ENCODE results near the gene TMEM87A.

The TMEM87A gene

GRCh38 chr15:42273900-42274701, 868 bp upstream of the TMEM87A start:
- H3K27me3 ChIP-seq (ENCODE audit: insufficient read depth, low read length) = no peaks in the 10 kb centered on the region
- H3K4me1 ChIP-seq (ENCODE audit: control insufficient read depth, insufficient read depth, low read length, unreplicated experiment) = peaks cover 25% of the 10 kb centered on the region
- peaks cover 13% of the 10 kb centered on the region; the same call in 1 of the 2 replicates for H3K36me3 ChIP-seq (ENCODE audit: insufficient read depth, low read length)
- H3K79me2 ChIP-seq (ENCODE audit: control insufficient read depth, insufficient read depth, low read length, unreplicated experiment) = peaks cover 55% of the 10 kb centered on the region
- H3K27ac ChIP-seq (ENCODE audit: low read depth, low read length) = peak overlapping the region; percentile 95
- H2AFZ ChIP-seq (ENCODE audit: low read length, unreplicated experiment) = peak overlapping the region; percentile 80
- H3K4me3 ChIP-seq (ENCODE audit: low read depth, low read length) = peak overlapping the region; percentile 79

- peak overlapping the region; percentile 79 for H3K4me3 ChIP-seq (ENCODE audit: low read depth, low read length)
- peak overlapping the region; percentile 36; the same call in 1 of the 2 replicates for H3K27ac ChIP-seq (ENCODE audit: low read depth, low read length)
- no peaks in the 10 kb centered on the region for H3K27me3 ChIP-seq (ENCODE audit: insufficient read depth, low read length)
- H3K79me2 ChIP-seq (ENCODE audit: control insufficient read depth, insufficient read depth, low read length, unreplicated experiment) = peaks cover 66% of the 10 kb centered on the region
- peaks cover 36% of the 10 kb centered on the region for H3K36me3 ChIP-seq (ENCODE audit: insufficient read depth, low read length)
- H3K4me1 ChIP-seq (ENCODE audit: control insufficient read depth, insufficient read depth, low read length, unreplicated experiment) = peaks cover 22% of the 10 kb centered on the region
- H2AFZ ChIP-seq (ENCODE audit: low read length, unreplicated experiment) = no peak overlapping the region
Observed at GRCh38 chr15:42270996-42271395, 2.2 kb downstream of the TMEM87A start.

GRCh38 chr15:42270551-42270950, 2.7 kb downstream of the TMEM87A start:
- peaks cover 36% of the 10 kb centered on the region for H3K36me3 ChIP-seq (ENCODE audit: insufficient read depth, low read length)
- H3K4me3 ChIP-seq (ENCODE audit: low read depth, low read length) = peak overlapping the region; percentile 79
- no peaks in the 10 kb centered on the region for H3K27me3 ChIP-seq (ENCODE audit: insufficient read depth, low read length)
- H3K79me2 ChIP-seq (ENCODE audit: control insufficient read depth, insufficient read depth, low read length, unreplicated experiment) = peaks cover 61% of the 10 kb centered on the region
- peak overlapping the region; percentile 36; the same call in 1 of the 2 replicates for H3K27ac ChIP-seq (ENCODE audit: low read depth, low read length)
- H2AFZ ChIP-seq (ENCODE audit: low read length, unreplicated experiment) = no peak overlapping the region
- peaks cover 18% of the 10 kb centered on the region for H3K4me1 ChIP-seq (ENCODE audit: control insufficient read depth, insufficient read depth, low read length, unreplicated experiment)

GRCh38 chr15:42267286-42267685, 5.9 kb downstream of the TMEM87A start:
- H3K27ac ChIP-seq (ENCODE audit: low read depth, low read length) = no peak overlapping the region
- no peak overlapping the region for H3K4me3 ChIP-seq (ENCODE audit: low read depth, low read length)
- H3K79me2 ChIP-seq (ENCODE audit: control insufficient read depth, insufficient read depth, low read length, unreplicated experiment) = peaks cover 45% of the 10 kb centered on the region
- peaks cover 12% of the 10 kb centered on the region for H3K4me1 ChIP-seq (ENCODE audit: control insufficient read depth, insufficient read depth, low read length, unreplicated experiment)
- H2AFZ ChIP-seq (ENCODE audit: low read length, unreplicated experiment) = no peak overlapping the region
- peaks cover 58% of the 10 kb centered on the region for H3K36me3 ChIP-seq (ENCODE audit: insufficient read depth, low read length)
- H3K27me3 ChIP-seq (ENCODE audit: insufficient read depth, low read length) = no peaks in the 10 kb centered on the region

GRCh38 chr15:42264795-42265194, 8.4 kb downstream of the TMEM87A start:
- H3K27me3 ChIP-seq (ENCODE audit: insufficient read depth, low read length) = no peaks in the 10 kb centered on the region
- H3K27ac ChIP-seq (ENCODE audit: low read depth, low read length) = no peak overlapping the region
- H3K4me1 ChIP-seq (ENCODE audit: control insufficient read depth, insufficient read depth, low read length, unreplicated experiment) = no peaks in the 10 kb centered on the region
- peaks cover 64% of the 10 kb centered on the region for H3K36me3 ChIP-seq (ENCODE audit: insufficient read depth, low read length)
- no peak overlapping the region for H3K4me3 ChIP-seq (ENCODE audit: low read depth, low read length)
- H3K79me2 ChIP-seq (ENCODE audit: control insufficient read depth, insufficient read depth, low read length, unreplicated experiment) = peaks cover 20% of the 10 kb centered on the region
- H2AFZ ChIP-seq (ENCODE audit: low read length, unreplicated experiment) = no peak overlapping the region

- Histone ChIP-seq H3K4me1 (ENCODE audit: control insufficient read depth, insufficient read depth, low read length, unreplicated experiment) (no peaks in the 10 kb centered on the region), H3K4me3 (ENCODE audit: low read depth, low read length) (no peak overlapping the region), H3K36me3 (ENCODE audit: insufficient read depth, low read length) (peaks cover 55% of the 10 kb centered on the region)
Observed at GRCh38 chr15:42253300-42253699, 19.9 kb downstream of the TMEM87A start.

GRCh38 chr15:42240823-42241222, 32.4 kb downstream of the TMEM87A start:
- no peak overlapping the region for H2AFZ ChIP-seq (ENCODE audit: low read length, unreplicated experiment)
- peaks cover 8% of the 10 kb centered on the region for H3K4me1 ChIP-seq (ENCODE audit: control insufficient read depth, insufficient read depth, low read length, unreplicated experiment)
- H3K4me3 ChIP-seq (ENCODE audit: low read depth, low read length) = no peak overlapping the region
- H3K27ac ChIP-seq (ENCODE audit: low read depth, low read length) = no peak overlapping the region
- no peaks in the 10 kb centered on the region for H3K27me3 ChIP-seq (ENCODE audit: insufficient read depth, low read length)
- H3K36me3 ChIP-seq (ENCODE audit: insufficient read depth, low read length) = peaks cover 42% of the 10 kb centered on the region
- H3K79me2 ChIP-seq (ENCODE audit: control insufficient read depth, insufficient read depth, low read length, unreplicated experiment) = no peaks in the 10 kb centered on the region

More at GRCh38 chr15:42253300-42253699, 19.9 kb downstream of the TMEM87A start:
- Histone ChIP-seq H3K79me2 (ENCODE audit: control insufficient read depth, insufficient read depth, low read length, unreplicated experiment) (no peaks in the 10 kb centered on the region), H3K27ac (ENCODE audit: low read depth, low read length) (no peak overlapping the region), H3K27me3 (ENCODE audit: insufficient read depth, low read length) (no peaks in the 10 kb centered on the region), H2AFZ (ENCODE audit: low read length, unreplicated experiment) (no peak overlapping the region)

- Histone ChIP-seq H3K4me1 (ENCODE audit: control insufficient read depth, insufficient read depth, low read length, unreplicated experiment) (peaks cover 8% of the 10 kb centered on the region), H3K36me3 (ENCODE audit: insufficient read depth, low read length) (peaks cover 43% of the 10 kb centered on the region), H3K27me3 (ENCODE audit: insufficient read depth, low read length) (no peaks in the 10 kb centered on the region), H3K4me3 (ENCODE audit: low read depth, low read length) (no peak overlapping the region), H3K27ac (ENCODE audit: low read depth, low read length) (no peak overlapping the region), H3K79me2 (ENCODE audit: control insufficient read depth, insufficient read depth, low read length, unreplicated experiment) (no peaks in the 10 kb centered on the region), H2AFZ (ENCODE audit: low read length, unreplicated experiment) (no peak overlapping the region)
Observed at GRCh38 chr15:42239528-42240182, 33.6 kb downstream of the TMEM87A start.

GRCh38 chr15:42233107-42233506, 40.1 kb downstream of the TMEM87A start:
- H3K4me3 ChIP-seq (ENCODE audit: low read depth, low read length) = no peak overlapping the region
- no peak overlapping the region for H2AFZ ChIP-seq (ENCODE audit: low read length, unreplicated experiment)
- no peaks in the 10 kb centered on the region for H3K79me2 ChIP-seq (ENCODE audit: control insufficient read depth, insufficient read depth, low read length, unreplicated experiment)
- no peaks in the 10 kb centered on the region for H3K4me1 ChIP-seq (ENCODE audit: control insufficient read depth, insufficient read depth, low read length, unreplicated experiment)
- H3K27ac ChIP-seq (ENCODE audit: low read depth, low read length) = no peak overlapping the region
- peaks cover 27% of the 10 kb centered on the region for H3K36me3 ChIP-seq (ENCODE audit: insufficient read depth, low read length)
- no peaks in the 10 kb centered on the region for H3K27me3 ChIP-seq (ENCODE audit: insufficient read depth, low read length)

- Histone ChIP-seq H3K4me3 (ENCODE audit: low read depth, low read length) (no peak overlapping the region), H3K36me3 (ENCODE audit: insufficient read depth, low read length) (peaks cover 27% of the 10 kb centered on the region), H2AFZ (ENCODE audit: low read length, unreplicated experiment) (no peak overlapping the region), H3K79me2 (ENCODE audit: control insufficient read depth, insufficient read depth, low read length, unreplicated experiment) (no peaks in the 10 kb centered on the region), H3K27me3 (ENCODE audit: insufficient read depth, low read length) (no peaks in the 10 kb centered on the region), H3K4me1 (ENCODE audit: control insufficient read depth, insufficient read depth, low read length, unreplicated experiment) (no peaks in the 10 kb centered on the region), H3K27ac (ENCODE audit: low read depth, low read length) (no peak overlapping the region)
Observed at GRCh38 chr15:42232606-42233005, 40.6 kb downstream of the TMEM87A start.

- Histone ChIP-seq H3K36me3 (ENCODE audit: insufficient read depth, low read length) (peaks cover 23% of the 10 kb centered on the region), H3K27me3 (ENCODE audit: insufficient read depth, low read length) (no peaks in the 10 kb centered on the region), H3K4me3 (ENCODE audit: low read depth, low read length) (no peak overlapping the region), H3K4me1 (ENCODE audit: control insufficient read depth, insufficient read depth, low read length, unreplicated experiment) (no peaks in the 10 kb centered on the region), H3K79me2 (ENCODE audit: control insufficient read depth, insufficient read depth, low read length, unreplicated experiment) (no peaks in the 10 kb centered on the region), H3K27ac (ENCODE audit: low read depth, low read length) (no peak overlapping the region), H2AFZ (ENCODE audit: low read length, unreplicated experiment) (no peak overlapping the region)
Observed at GRCh38 chr15:42231088-42231487, 42.1 kb downstream of the TMEM87A start.

All from ACC112 (cell line).